Stimulated activated CD4-positive, alpha-beta T cell treated with anti-CD3 and anti-CD28 coated beads, Interleukin-2, amount 100 ng/mL, for 4 hours (primary cell): ENCODE results near the gene EPS8L3.
"Not testable (repeated sequence)": the region's sequence is repeated elsewhere in the genome, so short reads cannot be mapped to it uniquely, and the experiment has no call there.

Experiments used
- DNase-seq: peaks from one replicate; pipeline ENCODE4 v3.0.0-alpha.2; 2020; ENCODE audit warnings: low read depth

EPS8L3 gene

GRCh38 chr1:109764561-109765482 lies 1.1 kb upstream of the EPS8L3 start:
- DNase-seq, result no peak

- DNase-seq, result no peak
Observed at GRCh38 chr1:109762821-109763645, 690 bp downstream of the EPS8L3 start.

- DNase-seq, result no peak
Observed at GRCh38 chr1:109762039-109762585, 1.6 kb downstream of the EPS8L3 start.

- DNase-seq, result no peak
Observed at GRCh38 chr1:109761227-109762038, 2.3 kb downstream of the EPS8L3 start.

GRCh38 chr1:109760581-109761226 lies 3.0 kb downstream of the EPS8L3 start:
- no peak for DNase-seq

GRCh38 chr1:109759513-109760334 lies 4.0 kb downstream of the EPS8L3 start:
- no peak for DNase-seq

- no peak for DNase-seq
Observed at GRCh38 chr1:109757936-109758786, 5.6 kb downstream of the EPS8L3 start.

GRCh38 chr1:109756848-109757521 lies 6.7 kb downstream of the EPS8L3 start:
- DNase-seq, result no peak

- not testable (repeated sequence) for DNase-seq
Observed at GRCh38 chr1:109756325-109756724, 7.4 kb downstream of the EPS8L3 start.

GRCh38 chr1:109754738-109755137 lies 9.0 kb downstream of the EPS8L3 start:
- DNase-seq, result no peak

GRCh38 chr1:109751531-109752260 lies 12.0 kb downstream of the EPS8L3 start:
- no peak for DNase-seq

GRCh38 chr1:109750920-109751319 lies 12.8 kb downstream of the EPS8L3 start:
- DNase-seq, result no peak

- DNase-seq, result no peak
Observed at GRCh38 chr1:109750241-109750882, 13.4 kb downstream of the EPS8L3 start.

GRCh38 chr1:109749221-109749620 lies 14.5 kb downstream of the EPS8L3 start:
- no peak for DNase-seq

- not testable (repeated sequence) for DNase-seq
Observed at GRCh38 chr1:109748311-109748710, 15.4 kb downstream of the EPS8L3 start.

- no peak for DNase-seq
Observed at GRCh38 chr1:109740615-109741373, 22.9 kb downstream of the EPS8L3 start, which contains the start of gene GSTM3. Gene GSTM3 (minus strand): TSS chr1:109741038. CDS start chr1:109740287, 751 bp downstream.
